HEK293T (cell line): ENCODE measurements around the gene GBA3.

Experiments
- ARNT ChIP-seq: fragments of 450-650 bp; IDR thresholded peaks from 2 replicates; pipeline ENCODE4 v1.6.1; 2017; ENCODE audit warnings: mild to moderate bottlenecking
- FOXA1 ChIP-seq: fragments of 450-650 bp; IDR thresholded peaks from 2 replicates; pipeline ENCODE4 v1.6.1; 2016; ENCODE audit warnings: mild to moderate bottlenecking
- FOXM1 ChIP-seq: fragments of 450-650 bp; IDR thresholded peaks from 2 replicates; pipeline ENCODE4 v1.6.1; 2017; ENCODE audit warnings: mild to moderate bottlenecking, borderline replicate concordance
- HDGF ChIP-seq: fragments of 450-650 bp; IDR thresholded peaks from 2 replicates; pipeline ENCODE4 v1.6.1; 2017; ENCODE audit warnings: antibody characterized with exemption, borderline replicate concordance
- TARDBP ChIP-seq: fragments of 450-650 bp; IDR thresholded peaks from 2 replicates; pipeline ENCODE4 v1.6.1; 2016

- TF ChIP-seq TARDBP = no peak
- TF ChIP-seq ARNT = no peak
- no peak for TF ChIP-seq FOXM1
- no peak for TF ChIP-seq FOXA1
- TF ChIP-seq HDGF = no peak
Observed at GRCh38 chr4:22850630-22851029, 157.9 kb downstream of the GBA3 start.
